NCI-H2081 (cell line): ENCODE results near the gene CHCHD6.
"Not testable (repeated sequence)": the region's sequence is repeated elsewhere in the genome, so short reads cannot be mapped to it uniquely, and the experiment has no call there.

Experiments used
- DNase-seq, 2 experiments: peaks; one replicate each; lab custom pipeline; 2025; lab: John Stamatoyannopoulos, UW

CHCHD6 gene

DNA sequence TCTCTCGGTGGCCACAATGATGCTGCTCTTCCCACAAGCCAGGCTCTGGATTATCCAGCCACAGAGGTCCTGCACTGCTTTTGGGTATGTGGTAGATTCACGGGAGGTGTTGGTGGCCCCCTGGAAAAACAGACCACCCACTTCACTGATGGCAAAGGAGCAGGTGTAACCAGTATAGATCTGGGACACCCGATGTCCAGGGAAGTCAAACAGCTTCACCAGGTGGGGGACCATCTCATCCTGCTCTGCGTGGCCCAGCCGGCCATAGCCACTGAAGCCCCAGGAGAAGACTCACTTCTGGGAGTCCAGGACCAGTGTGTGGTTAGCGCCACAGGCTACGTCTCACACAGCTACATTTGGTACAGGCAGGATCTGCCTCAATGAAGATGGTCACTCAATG lies 62.6 kb downstream of the CHCHD6 start:
- DNase-seq, result no peak

DNA sequence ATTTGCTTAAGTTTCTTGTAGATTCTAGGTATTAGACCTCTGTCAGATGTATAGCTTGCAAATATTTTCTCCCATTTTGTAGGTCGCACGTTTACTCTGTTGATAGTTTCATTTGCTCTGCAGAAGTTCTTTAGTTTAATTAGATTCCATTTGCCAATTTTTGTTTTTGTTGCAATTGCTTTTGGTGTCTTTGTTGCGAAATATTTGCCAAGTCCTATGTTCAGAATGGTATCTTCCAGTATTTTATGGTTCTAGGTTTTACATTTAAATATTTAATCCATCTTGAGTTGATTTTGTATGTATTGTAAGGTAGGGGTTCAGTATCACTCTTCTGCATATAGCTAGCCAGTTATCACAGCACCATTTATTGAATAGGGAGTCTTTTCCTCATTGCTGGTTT lies 64.9 kb downstream of the CHCHD6 start:
- DNase-seq, result no peak

DNA sequence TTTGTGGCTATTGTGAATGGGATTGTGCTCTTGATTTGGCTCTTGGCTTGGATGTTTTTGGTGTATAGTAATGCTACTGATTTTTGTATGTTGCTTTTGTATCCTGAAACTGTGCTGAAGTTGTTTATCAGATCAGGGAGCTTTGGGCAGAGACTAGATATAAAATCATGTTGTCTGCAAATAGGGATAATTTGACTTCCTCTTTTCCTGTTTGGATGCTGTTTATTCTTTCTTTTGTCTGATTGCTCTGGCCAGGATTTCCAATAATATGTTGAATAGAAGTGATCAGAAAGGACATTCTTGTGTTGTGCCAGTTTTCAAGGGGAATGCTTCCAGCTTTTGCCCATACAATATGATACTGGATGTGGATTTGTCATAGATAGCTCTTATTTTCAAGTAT lies 66.1 kb downstream of the CHCHD6 start:
- DNase-seq, result no peak

DNA sequence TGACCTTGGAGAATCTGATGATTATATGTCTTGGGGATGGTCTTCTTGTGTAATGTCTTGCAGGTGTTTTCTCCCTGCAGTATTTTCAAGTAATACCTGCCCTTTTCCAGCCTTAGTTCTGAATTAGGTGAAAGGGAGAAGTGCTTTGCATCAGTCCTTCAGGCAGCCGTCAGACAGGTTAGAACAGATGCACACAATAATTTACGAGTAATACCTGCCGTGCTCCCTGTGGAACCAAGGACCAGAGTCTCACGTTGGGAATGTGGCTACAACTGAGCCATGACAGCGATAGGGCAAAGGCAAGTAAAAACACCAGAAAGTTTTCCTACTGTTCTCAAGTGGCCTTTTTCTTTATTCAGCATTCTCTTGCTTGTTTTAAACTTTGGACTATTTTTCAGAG lies 69.1 kb downstream of the CHCHD6 start:
- no peak for DNase-seq

DNA sequence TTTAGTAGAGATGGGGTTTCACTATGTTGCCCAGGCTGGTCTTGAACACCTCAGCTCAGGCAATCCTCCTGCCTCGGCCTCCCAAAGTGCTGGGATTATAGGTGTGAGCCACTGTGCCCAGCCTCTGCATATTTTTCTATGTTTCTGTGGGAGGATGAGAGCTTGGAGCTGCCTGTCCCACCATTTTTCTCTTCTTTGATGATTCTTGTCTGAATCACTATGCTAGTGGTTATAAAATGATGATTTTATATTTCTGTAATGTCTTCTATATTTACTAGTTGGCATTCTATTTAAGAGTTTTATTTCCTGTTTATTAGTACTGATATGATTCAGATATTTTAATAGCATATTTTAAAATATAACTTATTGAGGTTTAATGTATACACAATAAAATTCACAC lies 69.7 kb downstream of the CHCHD6 start:
- no peak for DNase-seq

- DNase-seq, result no peak
These were observed 73.3 kb downstream of the CHCHD6 start for GRCh38 chr3:126777366-126777765.

DNA sequence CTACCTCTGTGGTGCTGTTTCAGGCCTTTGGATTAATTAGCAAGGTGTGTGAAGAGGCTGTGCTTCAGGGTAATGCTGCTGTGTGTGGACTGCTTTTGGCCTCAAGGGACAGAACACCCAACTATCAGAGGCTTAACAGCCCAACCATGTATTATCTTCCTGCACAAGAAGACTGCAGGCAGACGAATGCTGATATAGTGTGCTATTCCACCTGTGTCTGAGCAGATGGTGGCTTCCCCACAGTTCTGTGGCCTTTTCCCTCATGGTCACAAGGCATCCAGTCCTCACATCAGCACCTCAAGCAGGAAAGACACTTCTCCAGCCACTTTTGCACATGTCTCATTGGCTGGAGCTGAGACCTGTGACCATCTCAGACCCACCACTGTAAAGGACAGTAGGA lies 76.6 kb downstream of the CHCHD6 start:
- DNase-seq, result no peak

DNA sequence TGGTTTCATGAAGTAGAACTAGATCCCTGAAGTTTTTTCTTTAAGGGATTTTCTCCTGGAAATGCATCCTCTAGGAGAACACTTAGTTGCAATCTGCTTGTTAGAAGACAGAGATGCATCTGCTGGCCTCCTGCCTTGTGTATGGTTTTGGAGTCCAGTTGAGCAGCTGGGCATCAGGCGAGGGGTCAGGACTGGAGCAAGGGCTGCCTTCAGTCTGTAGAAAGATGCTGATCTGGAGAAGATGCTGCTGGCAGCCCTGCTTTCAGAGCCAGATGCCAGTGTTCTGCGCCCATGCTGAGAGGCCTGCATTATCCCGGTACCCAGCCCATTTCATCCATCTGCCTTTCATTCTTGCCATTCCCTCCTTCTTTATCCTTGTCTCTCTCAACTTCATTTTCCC lies 77.4 kb downstream of the CHCHD6 start:
- DNase-seq, result no peak

GRCh38 chr3:126781889-126782491 lies 78.0 kb downstream of the CHCHD6 start:
- DNase-seq, result no peak

DNA sequence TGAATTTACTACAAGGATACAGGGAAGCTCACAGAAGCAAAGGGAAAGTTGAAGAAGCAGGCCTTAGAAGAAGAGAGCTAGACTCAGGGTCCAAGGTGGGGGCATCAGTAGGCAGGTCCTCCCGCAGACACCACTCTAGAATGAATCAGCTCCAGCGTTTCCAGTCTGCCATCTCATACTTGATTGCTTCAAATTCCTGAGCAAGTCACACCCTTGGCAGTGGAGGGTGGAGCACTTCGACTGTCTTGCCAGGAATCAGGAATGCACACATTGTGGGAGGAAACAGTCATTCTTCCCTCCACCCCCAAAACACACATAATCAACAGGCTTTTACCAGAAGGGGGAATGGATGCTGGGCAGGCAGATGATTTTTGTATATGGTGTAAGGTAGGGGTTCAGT lies 78.5 kb downstream of the CHCHD6 start:
- DNase-seq, result no peak

DNA sequence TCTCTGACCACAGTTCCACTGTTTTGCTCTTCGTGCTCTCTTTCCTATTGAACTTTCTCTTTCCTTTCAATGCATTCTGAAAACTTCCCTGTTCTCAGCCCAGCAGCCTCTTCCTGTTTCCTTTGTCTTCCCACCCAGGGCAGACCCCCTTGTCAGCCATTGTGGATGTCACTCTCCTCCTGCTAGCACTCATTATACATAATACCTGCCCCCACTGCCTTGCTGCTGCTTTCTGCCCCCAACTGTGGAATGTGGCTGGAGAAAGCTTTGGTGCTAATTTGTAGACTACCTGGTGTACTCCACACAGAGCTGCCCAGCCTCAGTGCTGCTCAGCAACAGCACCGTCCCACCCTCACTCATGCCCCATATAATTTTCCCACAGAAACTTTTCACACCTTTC lies 80.2 kb downstream of the CHCHD6 start:
- DNase-seq, result no peak

DNA sequence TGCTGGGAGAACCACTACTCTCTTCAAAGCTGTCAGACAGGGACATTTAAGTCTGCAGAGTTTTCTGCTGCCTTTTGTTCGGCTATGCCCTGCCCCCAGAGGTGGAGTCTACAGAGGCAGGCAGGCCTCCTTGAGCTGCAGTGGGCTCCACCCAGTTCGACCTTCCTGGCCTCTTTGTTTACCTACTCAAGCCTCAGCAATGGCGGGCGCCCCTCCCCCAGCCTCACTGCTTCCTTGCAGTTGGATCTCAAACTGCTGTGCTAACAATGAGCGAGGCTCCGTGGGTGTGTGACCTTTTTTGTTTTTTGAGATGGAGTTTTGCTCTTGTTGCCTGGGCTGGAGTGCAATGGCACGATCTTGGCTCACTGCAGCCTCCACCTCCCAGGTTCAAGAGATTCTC lies 87.3 kb downstream of the CHCHD6 start:
- not testable (repeated sequence) for DNase-seq

GRCh38 chr3:126792998-126793397 lies 89.0 kb downstream of the CHCHD6 start:
- no peak for DNase-seq

- DNase-seq, result no peak
These were observed 93.5 kb downstream of the CHCHD6 start for GRCh38 chr3:126797563-126797962.

DNA sequence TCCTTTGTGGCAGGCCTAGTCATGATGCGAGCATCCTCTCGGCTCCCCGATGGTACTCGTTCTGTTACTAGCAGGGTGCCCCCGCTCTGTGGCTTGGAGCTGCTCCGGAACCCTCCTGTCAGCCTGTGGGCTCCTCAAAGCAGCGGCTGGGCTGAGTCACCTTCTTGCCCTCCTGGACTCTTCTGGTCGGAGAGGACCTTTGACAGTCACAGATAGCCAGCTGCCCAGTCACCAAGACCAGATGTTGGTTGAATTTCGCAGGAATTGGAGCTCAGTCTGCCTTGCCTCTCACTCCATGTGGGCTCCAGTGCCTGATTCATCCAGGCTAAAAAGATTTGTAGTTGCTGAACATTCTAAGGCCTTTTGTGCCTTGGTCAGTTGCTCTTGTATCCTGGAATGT lies 94.5 kb downstream of the CHCHD6 start:
- no peak for DNase-seq

- DNase-seq, result no peak
These were observed 95.1 kb downstream of the CHCHD6 start for GRCh38 chr3:126799099-126799498.

DNA sequence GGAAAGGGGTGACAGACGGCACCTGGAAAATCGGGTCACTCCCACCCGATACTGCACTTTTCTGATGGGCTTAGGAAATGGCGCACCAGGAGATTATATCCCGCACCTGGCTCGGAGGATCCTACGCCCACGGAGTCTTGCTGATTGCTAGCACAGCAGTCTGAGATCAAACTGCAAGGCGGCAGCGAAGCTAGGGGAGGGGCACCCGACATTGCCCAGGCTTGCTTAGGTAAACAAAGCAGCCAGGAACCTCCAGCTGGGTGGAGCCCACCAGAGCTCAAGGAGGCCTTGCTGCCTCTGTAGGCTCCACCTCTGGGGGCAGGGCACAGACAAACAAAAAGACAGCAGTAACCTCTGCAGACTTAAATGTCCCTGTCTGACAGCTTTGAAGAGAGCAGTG lies 97.3 kb downstream of the CHCHD6 start:
- DNase-seq, result not testable (repeated sequence)

DNA sequence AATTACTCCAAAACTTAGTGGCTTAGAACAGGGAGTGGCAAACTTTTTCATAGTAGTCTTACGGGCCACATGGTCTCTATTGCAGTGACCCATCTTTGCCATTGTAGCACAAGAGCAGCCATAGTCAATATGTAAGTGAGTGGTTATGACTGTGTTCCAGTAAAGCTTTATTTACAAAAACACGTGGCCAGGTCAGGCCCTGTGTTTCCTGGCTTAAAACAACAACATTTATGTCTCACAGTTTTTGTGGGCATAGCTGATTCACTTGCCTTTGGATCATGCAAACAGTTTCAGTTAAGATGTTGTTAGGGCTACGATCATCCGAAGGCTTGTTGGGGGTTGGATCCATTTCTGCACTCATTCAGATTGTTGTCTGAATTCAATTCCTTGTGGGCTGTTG lies 103.8 kb downstream of the CHCHD6 start:
- no peak for DNase-seq

- no peak for DNase-seq
These were observed 107.5 kb downstream of the CHCHD6 start for GRCh38 chr3:126811530-126811929.

- DNase-seq, result no peak
These were observed 112.3 kb downstream of the CHCHD6 start for GRCh38 chr3:126816298-126816697.

DNA sequence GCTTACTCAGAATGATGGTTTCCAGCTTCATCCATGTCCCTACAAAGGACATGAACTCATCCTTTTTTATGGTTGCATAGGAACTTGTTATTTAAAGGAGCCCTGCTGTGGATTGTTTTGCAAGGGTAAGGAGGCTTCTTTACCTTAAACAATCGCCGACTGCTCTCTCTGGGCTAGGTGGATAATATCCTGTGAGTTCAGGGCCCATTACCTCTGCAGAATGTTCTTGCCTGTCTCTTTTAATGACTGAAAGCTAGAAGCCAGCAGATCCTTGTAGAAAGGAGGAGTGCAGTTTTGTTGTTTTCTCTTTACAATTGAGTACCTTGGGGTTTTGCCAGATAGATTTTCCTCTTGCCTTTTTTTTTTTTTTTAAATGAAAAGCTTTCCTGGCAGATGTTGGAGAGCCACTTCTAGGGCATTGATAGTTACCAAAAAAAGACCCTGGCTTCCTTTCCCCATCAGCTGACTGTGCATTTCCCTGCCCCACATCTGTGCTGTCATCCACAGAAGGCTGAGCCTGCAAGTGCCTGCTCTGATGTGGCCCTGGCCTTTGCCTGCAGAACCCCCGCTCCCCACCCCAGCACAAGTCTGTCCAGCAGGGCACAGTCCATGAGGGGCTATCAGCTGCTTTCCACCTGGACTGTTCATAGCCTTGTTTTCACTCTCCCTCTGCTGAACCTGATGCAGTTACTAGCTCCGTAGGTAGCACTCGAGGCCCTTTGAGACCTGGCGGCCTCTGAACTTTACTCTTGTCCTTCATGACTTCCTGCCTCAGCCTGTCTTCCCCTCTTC lies 113.1 kb downstream of the CHCHD6 start:
- DNase-seq, result peak in 1 of 2 experiments; percentile 50

DNA sequence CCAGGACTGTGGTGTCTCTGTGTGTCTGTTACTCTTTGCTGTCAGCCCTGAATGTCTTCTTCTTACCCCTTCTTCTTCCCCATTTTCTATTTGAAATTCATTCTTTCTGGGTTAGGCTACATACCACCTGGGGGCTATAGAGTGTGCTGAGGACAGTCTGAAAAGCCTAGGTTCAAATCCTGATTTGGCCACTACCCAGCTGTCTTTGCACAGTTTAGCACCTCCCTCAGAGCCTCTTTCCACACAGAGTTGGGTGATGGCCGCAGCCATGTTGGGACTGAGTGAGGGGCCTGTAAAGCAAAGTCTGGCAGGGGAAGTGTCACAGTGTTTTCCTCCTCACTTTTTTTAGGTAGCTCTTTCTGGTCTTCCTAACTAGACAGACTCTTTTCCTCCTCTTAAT lies 113.7 kb downstream of the CHCHD6 start:
- no peak for DNase-seq

DNA sequence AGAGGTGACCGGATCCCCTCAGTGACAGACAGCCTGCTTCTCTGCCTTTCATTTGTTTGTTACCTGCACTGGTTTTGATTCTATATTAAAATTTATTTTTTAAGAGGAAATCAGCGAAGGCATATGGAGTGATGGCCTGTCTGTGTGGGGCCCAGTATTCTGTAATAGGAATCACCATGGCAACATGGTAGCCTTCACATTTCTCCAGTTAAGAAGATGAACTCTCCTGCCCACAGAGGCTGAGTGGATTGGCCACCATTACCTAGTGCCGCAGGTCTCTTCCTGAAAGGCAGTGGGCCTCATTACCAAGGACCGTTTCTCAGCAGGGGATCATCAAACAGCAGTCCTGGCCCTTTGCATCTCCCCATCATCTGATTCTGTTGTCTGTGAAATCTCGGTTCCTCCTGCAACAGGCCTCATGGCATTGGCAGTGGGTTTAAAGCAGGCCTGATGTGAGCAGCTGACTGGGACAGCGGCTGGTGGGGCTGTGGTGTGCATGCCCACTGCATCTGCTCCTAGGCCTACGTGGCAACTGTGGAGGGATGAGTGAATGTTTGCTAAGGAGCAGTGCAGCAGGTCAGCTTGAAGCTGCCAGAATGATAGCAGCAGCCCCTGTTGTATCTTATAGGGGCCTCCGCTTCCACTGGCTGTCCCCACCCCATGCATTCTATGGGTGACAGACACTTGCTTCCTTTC lies 114.5 kb downstream of the CHCHD6 start:
- DNase-seq, result no peak
